ENCODE results near the gene CDH4. TPM values are rescaled to one million over a fixed set of nuclear protein-coding genes. Genes with fewer than 3 reads are reported as not detected.

The CDH4 gene
- total and polyA plus RNA-seq, 2 of the 4 experiments (the other 2 are of a cell fraction): 1.6 to 3.5 TPM

GRCh38 chr20:61852268-61853072 lies 600.4 kb downstream of the CDH4 start:
- no peak overlapping the region for H3K4me3 ChIP-seq (ENCODE audit: insufficient read depth, low read depth, low read length)
- in situ Hi-C loops (cut with MboI; ENCODE audit: low sequenced_read_pairs): no loop called here
- no peak overlapping the region for H2BK15ac ChIP-seq (ENCODE audit: low read depth, low read length)
- ChIA-PET POLR2A (ENCODE audit: unreplicated experiment) (no interaction called here), CTCF (no interaction called here)
- H2BK20ac ChIP-seq (ENCODE audit: low read depth, low read length): no peak overlapping the region
- H4K8ac ChIP-seq (ENCODE audit: low read depth in 2 of 2, low read length in 2 of 2): no peak overlapping the region
- H4K20me1 ChIP-seq (ENCODE audit: insufficient read depth, low read length): no peaks in the 10 kb centered on the region
- H2BK120ac ChIP-seq (ENCODE audit: low read depth, low read length): no peak overlapping the region
- H4K91ac ChIP-seq (ENCODE audit: insufficient read depth, low read depth, low read length): no peak overlapping the region
- H2AK9ac ChIP-seq (replicated peaks; ENCODE audit: low read depth, low read length, poor library complexity): no peak overlapping the region
- H3K9me1 ChIP-seq (ENCODE audit: insufficient read depth, low read length): no peaks in the 10 kb centered on the region
- no peak overlapping the region for H3K56ac ChIP-seq (ENCODE audit: extremely low read depth, insufficient read depth, low read length)
- dilution Hi-C loops (cut with HindIII; ENCODE audit: low sequenced_read_pairs, unreplicated experiment): no loop called here
- H3K14ac ChIP-seq (replicated peaks; ENCODE audit: low read depth, low read length): no peak overlapping the region
- no peaks in the 10 kb centered on the region for H3K36me3 ChIP-seq (ENCODE audit: control insufficient read depth, insufficient read depth, low read length)
- H3K18ac ChIP-seq (ENCODE audit: low read depth, low read length): no peak overlapping the region
- H3K4me2 ChIP-seq (ENCODE audit: low read depth, low read length): no peak overlapping the region
- no peak overlapping the region for H2BK5ac ChIP-seq (ENCODE audit: low read depth, low read length, poor library complexity, severe bottlenecking)
- H3K79me1 ChIP-seq (ENCODE audit: low read depth in 1 of 2, low read length in 2 of 2): no peaks in the 10 kb centered on the region
- no peak overlapping the region for H4K5ac ChIP-seq (ENCODE audit: low read depth, low read length)
- H3K27ac ChIP-seq (ENCODE audit: insufficient read depth, low read length): no peak overlapping the region
- H3K23ac ChIP-seq (ENCODE audit: low read depth, low read length): no peak overlapping the region
- no peak for ATAC-seq (ENCODE audit: low read depth)
- no peak overlapping the region for H2AFZ ChIP-seq (replicated peaks; ENCODE audit: low read length, poor library complexity)
- peaks cover 6% of the 10 kb centered on the region; the same call in 1 of the 2 replicates for H3K9me3 ChIP-seq (ENCODE audit: control insufficient read depth, insufficient read depth, low read length)
- no peak overlapping the region for H2AK5ac ChIP-seq (ENCODE audit: low read depth, low read length)
- H3K27me3 ChIP-seq (ENCODE audit: control insufficient read depth, insufficient read depth, low read length): peaks cover 5% of the 10 kb centered on the region; the same call in 1 of the 2 replicates
- intact Hi-C loops (cut with micrococcal nuclease): no loop called here
- DNase-seq: no peak
- BruUV-seq (replicated peaks): no TSS peak
- no peak overlapping the region for H3K9ac ChIP-seq (ENCODE audit: low read depth, low read length)
- no peak overlapping the region for H3K4ac ChIP-seq (ENCODE audit: low read depth, low read length)
- WGBS, 2 experiments (ENCODE audit: extremely low coverage in 2 of 2, insufficient read length in 1 of 2): 86% methylated on average over 14 of the region's 29 CpGs; no CpG with 5 or more reads in 1 of the 2 experiments
- H3K4me1 ChIP-seq (ENCODE audit: control insufficient read depth, insufficient read depth, low read length): no peaks in the 10 kb centered on the region
- no peak for TF ChIP-seq MAZ (IDR thresholded peaks at IDR 0.05; ENCODE audit: borderline replicate concordance, low read depth, low read length)
- no peak for TF ChIP-seq SMC3 (IDR thresholded peaks at IDR 0.05; ENCODE audit: low read depth, low read length)
- no peak for TF ChIP-seq CEBPB (IDR thresholded peaks at IDR 0.05; ENCODE audit: low read depth, low read length)
- no peak for TF ChIP-seq BHLHE40 (IDR thresholded peaks at IDR 0.05; ENCODE audit: low read depth, low read length)

Measured in IMR-90 (cell line).